ENCODE measurements around the gene MYRFL. TPM values are rescaled to one million over a fixed set of nuclear protein-coding genes. Genes with fewer than 3 reads are reported as not detected.
"Not testable (repeated sequence)": the region's sequence is repeated elsewhere in the genome, so short reads cannot be mapped to it uniquely, and the experiment has no call there.

MYRFL gene
- total RNA-seq, 4 donors from 2014 or later, result not detected

DNA sequence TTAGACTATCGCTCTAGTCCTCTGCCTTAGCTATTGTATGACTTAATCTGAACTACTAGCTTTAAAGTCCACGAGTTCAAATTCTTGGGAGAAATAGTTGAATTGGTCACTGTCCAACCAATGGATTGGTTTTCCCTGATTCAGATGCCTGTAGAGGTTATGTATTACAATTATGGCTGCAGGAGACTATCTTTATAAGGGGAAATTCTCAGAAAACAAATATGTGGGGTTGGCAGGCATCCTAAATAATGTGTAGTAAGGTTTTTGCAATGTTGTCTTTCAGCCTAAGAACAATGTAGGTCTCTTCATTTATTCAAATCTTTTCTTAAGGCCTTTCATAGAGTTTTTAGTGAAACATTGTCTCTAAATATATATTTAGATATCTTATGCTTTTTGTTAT lies 26.9 kb downstream of the MYRFL start:
- TF ChIP-seq, protein P1, sequence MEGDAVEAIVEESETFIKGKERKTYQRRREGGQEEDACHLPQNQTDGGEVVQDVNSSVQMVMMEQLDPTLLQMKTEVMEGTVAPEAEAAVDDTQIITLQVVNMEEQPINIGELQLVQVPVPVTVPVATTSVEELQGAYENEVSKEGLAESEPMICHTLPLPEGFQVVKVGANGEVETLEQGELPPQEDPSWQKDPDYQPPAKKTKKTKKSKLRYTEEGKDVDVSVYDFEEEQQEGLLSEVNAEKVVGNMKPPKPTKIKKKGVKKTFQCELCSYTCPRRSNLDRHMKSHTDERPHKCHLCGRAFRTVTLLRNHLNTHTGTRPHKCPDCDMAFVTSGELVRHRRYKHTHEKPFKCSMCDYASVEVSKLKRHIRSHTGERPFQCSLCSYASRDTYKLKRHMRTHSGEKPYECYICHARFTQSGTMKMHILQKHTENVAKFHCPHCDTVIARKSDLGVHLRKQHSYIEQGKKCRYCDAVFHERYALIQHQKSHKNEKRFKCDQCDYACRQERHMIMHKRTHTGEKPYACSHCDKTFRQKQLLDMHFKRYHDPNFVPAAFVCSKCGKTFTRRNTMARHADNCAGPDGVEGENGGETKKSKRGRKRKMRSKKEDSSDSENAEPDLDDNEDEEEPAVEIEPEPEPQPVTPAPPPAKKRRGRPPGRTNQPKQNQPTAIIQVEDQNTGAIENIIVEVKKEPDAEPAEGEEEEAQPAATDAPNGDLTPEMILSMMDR (IDR thresholded peaks at IDR 0.05), result no peak
- TF ChIP-seq POLR2A (IDR thresholded peaks at IDR 0.05; ENCODE audit: low read depth), result no peak
- TF ChIP-seq EP300 (IDR thresholded peaks at IDR 0.05), result no peak
- no peak for TF ChIP-seq POLR2AphosphoS5 (IDR thresholded peaks at IDR 0.05)
- H3K36me3 ChIP-seq, result no peaks in the 10 kb centered on the region
- DNase-seq (ENCODE audit: extremely low spot score), result no peak
- H3K27me3 ChIP-seq, result no peaks in the 10 kb centered on the region
- no peaks in the 10 kb centered on the region for H3K4me1 ChIP-seq
- intact Hi-C loops (cut with DNase I), result no loop called here
- no peak overlapping the region for H3K27ac ChIP-seq (replicated peaks in 1 of 4)
- 86% methylated on average over 2 of the region's 2 CpGs for WGBS
- H3K4me3 ChIP-seq, result no peak overlapping the region
- H3K9me3 ChIP-seq, result peaks cover 0 to 5% (median 0%) of the 10 kb centered on the region in 4 donors

DNA sequence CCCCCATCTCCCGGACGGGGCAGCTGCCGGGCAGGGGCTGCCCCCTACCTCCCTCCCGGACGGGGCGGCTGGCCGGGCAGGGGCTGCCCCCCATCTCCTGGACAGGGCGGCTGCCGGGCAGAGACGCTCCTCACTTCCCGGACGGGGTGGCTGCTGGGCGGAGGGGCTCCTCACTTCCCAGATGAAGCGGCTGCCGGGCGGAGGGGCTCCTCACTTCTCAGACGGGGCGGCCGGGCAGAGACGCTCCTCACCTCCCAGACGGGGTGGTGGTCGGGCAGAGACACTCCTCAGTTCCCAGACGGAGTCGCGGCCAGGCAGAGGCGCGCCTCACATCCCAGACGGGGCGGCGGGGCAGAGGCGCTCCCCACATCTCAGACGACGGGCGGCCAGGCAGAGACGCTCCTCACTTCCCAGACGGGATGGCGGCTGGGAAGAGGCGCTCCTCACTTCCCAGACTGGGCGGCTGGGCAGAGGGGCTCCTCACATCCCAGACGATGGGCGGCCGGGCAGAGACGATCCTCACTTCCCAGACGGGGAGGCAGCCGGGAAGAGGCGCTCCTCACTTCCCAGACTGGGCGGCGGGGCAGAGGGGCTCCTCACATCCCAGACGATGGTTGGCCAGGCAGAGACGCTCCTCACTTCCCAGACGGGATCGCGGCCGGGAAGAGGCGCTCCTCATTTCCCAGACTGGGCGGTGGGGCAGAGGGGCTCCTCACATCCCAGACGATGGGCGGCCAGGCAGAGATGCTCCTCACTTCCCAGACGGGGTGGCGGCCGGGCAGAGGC lies 28.3 kb downstream of the MYRFL start:
- H3K9me3 ChIP-seq; H3K27me3 ChIP-seq; H3K4me3 ChIP-seq; H3K36me3 ChIP-seq; H3K4me1 ChIP-seq; intact Hi-C loops (cut with DNase I); DNase-seq (ENCODE audit: extremely low spot score); H3K27ac ChIP-seq (replicated peaks in 1 of 4): not testable (repeated sequence)
- 92% methylated on average over 44 of the region's 61 CpGs for WGBS

DNA sequence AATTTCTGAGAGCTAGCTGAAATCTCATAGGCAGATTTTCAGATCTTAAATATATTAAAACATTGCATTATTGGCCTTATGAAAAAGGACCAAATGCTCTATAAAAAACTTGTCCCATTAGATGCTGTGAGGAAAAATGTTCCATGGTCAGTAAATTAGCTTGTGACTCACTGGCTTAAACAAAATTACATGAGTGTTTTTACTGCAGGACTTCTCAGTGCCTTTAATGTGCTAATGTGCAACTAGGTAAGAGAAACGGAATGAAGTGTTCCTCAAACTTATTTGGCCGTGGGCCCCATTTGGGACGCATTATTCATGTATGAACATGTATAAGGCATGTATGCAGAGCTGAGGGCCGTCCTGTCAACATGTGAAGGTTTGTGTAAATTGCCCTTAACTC lies 41.7 kb downstream of the MYRFL start:
- H3K4me3 ChIP-seq, result no peak overlapping the region
- no peaks in the 10 kb centered on the region for H3K36me3 ChIP-seq
- DNase-seq (ENCODE audit: extremely low spot score), result no peak
- intact Hi-C loops (cut with DNase I), result no loop called here
- no peaks in the 10 kb centered on the region for H3K9me3 ChIP-seq
- no peak for TF ChIP-seq POLR2A (IDR thresholded peaks at IDR 0.05; ENCODE audit: low read depth)
- TF ChIP-seq EP300 (IDR thresholded peaks at IDR 0.05), result no peak
- no peak for TF ChIP-seq POLR2AphosphoS5 (IDR thresholded peaks at IDR 0.05)
- TF ChIP-seq, protein P1 (IDR thresholded peaks at IDR 0.05), result no peak
- no peak overlapping the region for H3K27ac ChIP-seq (replicated peaks in 1 of 4)
- 87% methylated on average over 4 of the region's 4 CpGs for WGBS
- no peaks in the 10 kb centered on the region for H3K4me1 ChIP-seq
- H3K27me3 ChIP-seq, result no peaks in the 10 kb centered on the region

GRCh38 chr12:69868695-69869094 lies 43.7 kb downstream of the MYRFL start:
- WGBS, result 95% methylated on average over 9 of the region's 9 CpGs
- TF ChIP-seq EP300 (IDR thresholded peaks at IDR 0.05) (no peak), POLR2A (IDR thresholded peaks at IDR 0.05; ENCODE audit: low read depth) (no peak), POLR2AphosphoS5 (IDR thresholded peaks at IDR 0.05) (no peak)
- TF ChIP-seq, protein P1 (IDR thresholded peaks at IDR 0.05), result no peak
- H3K9me3 ChIP-seq, result no peaks in the 10 kb centered on the region
- no peaks in the 10 kb centered on the region for H3K4me1 ChIP-seq
- no peak overlapping the region for H3K4me3 ChIP-seq
- peaks cover 0 to 7% (median 0%) of the 10 kb centered on the region in 4 donors for H3K27me3 ChIP-seq
- DNase-seq (ENCODE audit: extremely low spot score), result no peak
- no peaks in the 10 kb centered on the region for H3K36me3 ChIP-seq
- H3K27ac ChIP-seq (replicated peaks in 1 of 4), result no peak overlapping the region
- intact Hi-C loops (cut with DNase I), result no loop called here

GRCh38 chr12:69872804-69873203 lies 47.8 kb downstream of the MYRFL start:
- intact Hi-C loops (cut with DNase I), result no loop called here
- Histone ChIP-seq H3K4me1 (no peaks in the 10 kb centered on the region), H3K27me3 (peaks cover 0 to 7% (median 0%) of the 10 kb centered on the region in 4 donors), H3K27ac (replicated peaks in 1 of 4) (no peak overlapping the region), H3K4me3 (no peak overlapping the region), H3K36me3 (no peaks in the 10 kb centered on the region), H3K9me3 (no peaks in the 10 kb centered on the region)
- DNase-seq (ENCODE audit: extremely low spot score), result no peak
- 44% methylated on average over 3 of the region's 3 CpGs for WGBS
- no peak for TF ChIP-seq POLR2AphosphoS5 (IDR thresholded peaks at IDR 0.05)
- TF ChIP-seq EP300 (IDR thresholded peaks at IDR 0.05), result no peak
- TF ChIP-seq POLR2A (IDR thresholded peaks at IDR 0.05; ENCODE audit: low read depth), result no peak
- TF ChIP-seq, protein P1 (IDR thresholded peaks at IDR 0.05), result no peak
